C4-2B (cell line): Measurements from ENCODE around the gene CCDC91.

ENCODE experiments used
- H3K27ac ChIP-seq: fragments of 450-650 bp; 2 replicates; pipeline ENCODE4 v1.5.1; 2017
- ZFX ChIP-seq: fragments of 450-650 bp; IDR thresholded peaks from 2 replicates; pipeline ENCODE4 v1.6.1; 2017
- TF ChIP-seq, protein P1 (sequence below): fragments of 450-650 bp; conservative IDR thresholded peaks from 2 replicates; pipeline ENCODE4 v1.5.1; 2017; ENCODE audit warnings: mild to moderate bottlenecking

The CCDC91 gene, protein sequence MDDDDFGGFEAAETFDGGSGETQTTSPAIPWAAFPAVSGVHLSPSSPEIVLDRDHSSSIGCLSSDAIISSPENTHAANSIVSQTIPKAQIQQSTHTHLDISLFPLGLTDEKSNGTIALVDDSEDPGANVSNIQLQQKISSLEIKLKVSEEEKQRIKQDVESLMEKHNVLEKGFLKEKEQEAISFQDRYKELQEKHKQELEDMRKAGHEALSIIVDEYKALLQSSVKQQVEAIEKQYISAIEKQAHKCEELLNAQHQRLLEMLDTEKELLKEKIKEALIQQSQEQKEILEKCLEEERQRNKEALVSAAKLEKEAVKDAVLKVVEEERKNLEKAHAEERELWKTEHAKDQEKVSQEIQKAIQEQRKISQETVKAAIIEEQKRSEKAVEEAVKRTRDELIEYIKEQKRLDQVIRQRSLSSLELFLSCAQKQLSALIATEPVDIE

DNA sequence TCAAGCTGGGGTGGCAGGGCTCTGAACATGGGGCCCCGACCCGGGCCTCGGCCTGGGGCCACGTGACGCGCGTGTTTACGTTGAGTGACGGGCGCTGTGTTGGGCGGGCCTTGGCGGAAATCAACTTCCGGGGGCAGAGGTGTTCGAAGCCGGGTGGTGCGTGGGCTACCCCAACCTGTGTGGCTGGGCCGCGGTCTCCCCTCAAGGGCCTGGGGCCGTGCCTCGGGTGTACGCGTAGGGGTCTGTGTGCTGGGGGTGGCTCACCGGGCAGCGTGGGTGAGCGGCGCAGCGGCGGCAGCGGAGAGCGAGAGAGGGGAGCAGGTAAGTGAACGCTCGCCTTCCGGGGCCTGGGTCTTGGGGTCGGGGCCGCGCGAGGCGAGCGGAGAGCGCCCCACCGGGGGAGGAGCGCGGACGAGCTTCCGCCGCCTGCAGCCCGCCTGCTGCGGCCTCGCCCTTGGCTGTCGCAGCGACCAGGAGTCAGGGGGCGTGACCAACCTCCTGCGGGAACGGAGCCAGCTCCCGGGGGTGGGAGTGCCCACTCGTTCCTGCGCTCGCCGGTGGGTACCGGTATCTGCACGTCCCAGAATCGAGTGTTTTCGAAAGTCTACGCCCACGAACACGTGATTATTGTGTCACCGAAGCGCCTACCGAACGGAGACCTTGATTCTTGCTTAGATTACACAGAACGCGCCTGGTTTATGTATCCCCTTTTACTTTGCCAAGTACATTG is at the start of gene CCDC91:
Gene CCDC91 (plus strand): TSS at position 136 of the 730 bp plus-strand sequence. CDS start 66,760 bp downstream, outside the sequence.
- TF ChIP-seq, protein P1, sequence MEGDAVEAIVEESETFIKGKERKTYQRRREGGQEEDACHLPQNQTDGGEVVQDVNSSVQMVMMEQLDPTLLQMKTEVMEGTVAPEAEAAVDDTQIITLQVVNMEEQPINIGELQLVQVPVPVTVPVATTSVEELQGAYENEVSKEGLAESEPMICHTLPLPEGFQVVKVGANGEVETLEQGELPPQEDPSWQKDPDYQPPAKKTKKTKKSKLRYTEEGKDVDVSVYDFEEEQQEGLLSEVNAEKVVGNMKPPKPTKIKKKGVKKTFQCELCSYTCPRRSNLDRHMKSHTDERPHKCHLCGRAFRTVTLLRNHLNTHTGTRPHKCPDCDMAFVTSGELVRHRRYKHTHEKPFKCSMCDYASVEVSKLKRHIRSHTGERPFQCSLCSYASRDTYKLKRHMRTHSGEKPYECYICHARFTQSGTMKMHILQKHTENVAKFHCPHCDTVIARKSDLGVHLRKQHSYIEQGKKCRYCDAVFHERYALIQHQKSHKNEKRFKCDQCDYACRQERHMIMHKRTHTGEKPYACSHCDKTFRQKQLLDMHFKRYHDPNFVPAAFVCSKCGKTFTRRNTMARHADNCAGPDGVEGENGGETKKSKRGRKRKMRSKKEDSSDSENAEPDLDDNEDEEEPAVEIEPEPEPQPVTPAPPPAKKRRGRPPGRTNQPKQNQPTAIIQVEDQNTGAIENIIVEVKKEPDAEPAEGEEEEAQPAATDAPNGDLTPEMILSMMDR, result 0 out of 2 replicates have a peak, but pooled peaks have one; percentile 6
- peak; percentile 83 for TF ChIP-seq ZFX
- H3K27ac ChIP-seq, result peak within 1 kb of the TSS; percentile 89

DNA sequence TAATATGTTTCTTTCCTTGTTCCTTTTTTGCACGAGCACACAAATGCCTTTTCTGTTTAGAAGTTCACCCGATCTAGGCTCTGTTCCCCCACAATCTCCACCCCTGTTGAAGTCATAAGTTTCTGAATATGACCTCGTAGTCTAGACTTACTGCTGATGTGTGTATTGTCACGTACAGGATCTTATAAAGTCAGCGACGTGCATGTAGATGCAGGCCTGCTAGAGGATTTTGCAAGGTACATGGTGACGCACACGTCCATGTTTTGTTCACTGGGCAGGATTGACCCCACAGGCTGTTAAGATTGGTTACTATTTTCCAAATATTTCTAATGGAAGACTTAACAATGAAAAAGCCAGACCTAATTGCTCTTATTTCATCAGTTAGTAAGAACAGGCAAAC is 46.2 kb upstream of the CCDC91 start:
- H3K27ac ChIP-seq, result no peak overlapping the region

DNA sequence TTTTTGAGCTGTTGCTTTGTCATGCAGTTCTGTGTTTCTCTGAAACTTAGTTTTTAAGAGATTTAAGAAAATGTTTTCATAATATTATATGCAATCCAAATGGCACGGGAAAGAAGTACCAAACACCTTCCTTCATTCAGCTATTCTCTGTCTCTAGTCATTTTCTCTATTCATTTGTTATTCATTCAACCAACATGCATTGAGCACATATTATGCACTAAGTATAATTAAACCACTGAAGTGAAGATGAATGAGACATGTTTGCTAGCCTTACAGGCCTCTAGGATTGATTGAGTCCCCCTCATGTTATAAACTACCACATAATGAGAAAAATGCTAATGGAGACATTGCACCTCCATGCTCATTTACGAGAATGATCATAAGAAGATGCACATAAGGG is 45.7 kb upstream of the CCDC91 start:
- no peak overlapping the region for H3K27ac ChIP-seq
- no peak for TF ChIP-seq ZFX
- TF ChIP-seq, protein P1, result no peak

More for the DNA sequence above, 46.2 kb upstream of the CCDC91 start:
- TF ChIP-seq ZFX, result no peak
- TF ChIP-seq, protein P1, result no peak

DNA sequence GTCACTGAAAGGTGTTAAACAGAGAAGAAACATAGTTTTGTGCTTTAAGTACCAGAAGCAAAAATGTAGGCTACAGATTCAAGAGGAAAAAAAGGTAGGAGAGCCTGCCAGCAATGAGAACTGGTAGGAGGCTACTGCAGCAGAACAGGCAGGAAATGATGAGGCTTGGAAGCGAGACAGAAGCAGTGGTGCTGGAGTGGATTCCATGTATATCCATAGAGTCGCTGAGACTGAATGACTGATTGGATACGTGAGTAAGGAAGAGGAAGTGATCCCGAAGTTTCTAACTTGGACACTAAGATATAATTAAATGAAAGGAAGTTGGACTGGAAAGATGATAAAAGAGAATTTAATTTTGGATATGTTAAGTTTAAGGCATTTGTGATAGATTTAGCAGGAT is 45.0 kb upstream of the CCDC91 start:
- TF ChIP-seq, protein P1, result no peak
- no peak for TF ChIP-seq ZFX
- H3K27ac ChIP-seq, result no peak overlapping the region

DNA sequence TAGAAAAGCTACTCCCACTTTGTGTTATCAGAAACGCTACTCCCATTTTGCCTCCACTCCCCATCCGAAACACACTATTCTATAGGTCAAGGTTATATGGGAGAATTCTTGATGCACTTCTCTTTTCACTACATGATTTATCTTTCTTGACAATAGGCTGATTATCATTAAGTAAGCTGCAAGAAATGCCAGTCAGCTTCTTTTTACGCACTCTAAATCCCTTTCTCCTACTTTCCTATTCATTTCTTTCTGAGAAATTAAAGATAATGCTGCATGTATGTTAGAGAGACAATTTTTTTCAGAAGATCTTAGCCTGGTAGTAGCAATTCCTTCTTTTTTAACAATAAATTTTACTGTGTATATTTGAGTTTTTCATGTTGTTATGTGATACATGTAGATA is 41.0 kb upstream of the CCDC91 start:
- no peak for TF ChIP-seq ZFX
- TF ChIP-seq, protein P1, result no peak

DNA sequence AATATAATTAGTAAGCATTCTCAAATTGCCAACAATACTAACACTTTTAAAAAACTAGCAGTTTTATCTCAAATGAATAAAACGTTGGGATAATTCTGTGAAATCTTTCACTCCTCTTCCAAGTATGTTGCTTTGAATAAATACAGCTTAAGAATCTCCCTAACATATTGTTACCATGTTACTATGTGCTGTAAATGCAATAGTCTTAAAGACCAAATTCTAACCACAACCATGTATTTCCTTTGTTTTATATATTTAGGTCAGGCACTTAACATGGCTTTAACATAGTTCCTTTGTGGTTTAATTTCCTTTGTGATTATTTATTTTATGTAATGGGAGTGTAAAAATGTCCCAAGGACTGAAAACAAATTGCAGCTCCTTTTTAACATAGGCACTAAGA is 33.9 kb upstream of the CCDC91 start:
- H3K27ac ChIP-seq, result no peak overlapping the region
- TF ChIP-seq ZFX, result no peak
- TF ChIP-seq, protein P1, result no peak

More for the DNA sequence above, 41.0 kb upstream of the CCDC91 start:
- H3K27ac ChIP-seq, result no peak overlapping the region

DNA sequence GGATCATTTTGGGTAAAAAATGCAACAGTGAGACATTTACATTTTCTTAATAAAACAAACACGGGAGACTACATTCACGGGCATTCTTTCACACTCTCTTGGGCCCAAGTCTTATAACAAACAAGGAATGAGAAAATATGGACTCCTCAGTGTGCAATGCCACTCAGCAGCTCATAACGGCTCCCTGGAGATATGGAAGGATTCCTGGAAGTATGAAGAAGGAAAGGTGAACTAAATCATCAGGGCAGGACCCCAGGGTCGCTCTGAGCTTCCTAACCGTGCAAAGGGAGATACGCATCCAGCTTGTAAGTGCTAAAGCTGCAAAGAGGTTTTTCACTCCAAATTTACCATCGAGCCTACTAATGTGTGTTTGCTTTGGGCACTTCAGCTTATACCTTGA is 33.5 kb upstream of the CCDC91 start:
- TF ChIP-seq, protein P1, result no peak
- no peak for TF ChIP-seq ZFX
- H3K27ac ChIP-seq, result no peak overlapping the region
